PFSK-1 (cell line): Measurements from ENCODE around the gene GM2A.

Experiments
- FOXP2 ChIP-seq: optimal IDR thresholded peaks from 2 replicates; pipeline ENCODE3; 2011; ENCODE audit warnings: borderline replicate concordance, control low read depth, inconsistent platforms; ENCODE audit not compliant: insufficient read depth; ENCODE audit errors: extremely low read length, extremely low read depth
- POLR2AphosphoS5 ChIP-seq: IDR thresholded peaks from 2 replicates; pipeline ENCODE4 v1.6.1; 2012; ENCODE audit warnings: low read depth, mild to moderate bottlenecking, control low read depth, low read length, moderate library complexity

DNA sequence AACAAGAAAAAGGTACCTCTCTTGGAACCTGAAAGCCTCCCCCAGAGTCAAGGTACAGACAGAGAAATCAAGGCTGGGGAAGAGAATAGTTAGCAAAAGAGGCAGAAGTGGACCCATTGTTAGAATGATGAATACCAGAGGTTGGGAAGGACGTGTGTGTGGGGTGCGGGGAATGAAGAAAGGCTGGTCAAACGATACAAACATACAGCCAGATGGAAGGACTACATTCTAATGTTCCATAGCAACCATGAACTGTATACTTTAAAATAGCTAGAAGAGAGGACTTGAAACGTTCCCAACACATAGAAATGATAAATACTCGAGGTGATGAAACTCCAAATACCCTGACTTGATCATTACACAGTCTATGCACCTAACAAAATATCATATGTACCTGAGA, 36.2 kb upstream of the GM2A start:
- TF ChIP-seq FOXP2 (no peak), POLR2AphosphoS5 (no peak)
